Progenitor cell of endocrine pancreas (in vitro differentiated cells): ENCODE measurements around the gene DEFB119. TPM values are rescaled to one million over a fixed set of nuclear protein-coding genes. Genes with fewer than 3 reads are reported as not detected.
"Not testable (repeated sequence)": the region's sequence is repeated elsewhere in the genome, so short reads cannot be mapped to it uniquely, and the experiment has no call there.

Experiments used
- DNase-seq: peaks from one replicate; pipeline ENCODE4 v3.0.0; 2021; ENCODE audit warnings: low spot score; ENCODE audit not compliant: unreplicated experiment
- H3K27ac Mint-ChIP-seq: 2 replicates; pipeline ENCODE4 v1.8.0; 2021; ENCODE audit warnings: mild to moderate bottlenecking, moderate library complexity, mixed read lengths
- H3K27me3 Mint-ChIP-seq: 2 replicates; pipeline ENCODE4 v1.8.0; 2021; ENCODE audit warnings: mixed read lengths
- H3K36me3 Mint-ChIP-seq: 2 replicates; pipeline ENCODE4 v1.8.0; 2022; ENCODE audit warnings: mixed read lengths; ENCODE audit not compliant: insufficient read depth
- H3K4me1 Mint-ChIP-seq: 2 replicates; pipeline ENCODE4 v1.8.0; 2021; ENCODE audit warnings: low read depth, mixed read lengths
- H3K4me3 Mint-ChIP-seq: 2 replicates; pipeline ENCODE4 v1.8.0; 2021; ENCODE audit warnings: low read depth, mild to moderate bottlenecking, moderate library complexity, mixed read lengths
- H3K9me3 Mint-ChIP-seq: 2 replicates; pipeline ENCODE4 v1.8.0; 2021; ENCODE audit warnings: low read depth, mixed read lengths
- CTCF ChIP-seq: fragments of 200-600 bp; sonication (generic); IDR thresholded peaks from one replicate; pipeline ENCODE4 v1.5.0; 2021; ENCODE audit warnings: antibody characterized with exemption, mild to moderate bottlenecking; ENCODE audit not compliant: unreplicated experiment
- long read RNA-seq: library from polyadenylated mRNA; unstranded; transcript quantifications from one replicate; pipeline ENCODE4 v2.0.0, GENCODE V29; 2020
- total RNA-seq: library from RNA; stranded (reverse); gene quantifications from 2 replicates; pipeline ENCODE4 v1.2.1, GENCODE V29; 2021

Gene DEFB119
- total RNA-seq, result not detected in 2 replicates
- long read RNA-seq, result 0 reads

DNA sequence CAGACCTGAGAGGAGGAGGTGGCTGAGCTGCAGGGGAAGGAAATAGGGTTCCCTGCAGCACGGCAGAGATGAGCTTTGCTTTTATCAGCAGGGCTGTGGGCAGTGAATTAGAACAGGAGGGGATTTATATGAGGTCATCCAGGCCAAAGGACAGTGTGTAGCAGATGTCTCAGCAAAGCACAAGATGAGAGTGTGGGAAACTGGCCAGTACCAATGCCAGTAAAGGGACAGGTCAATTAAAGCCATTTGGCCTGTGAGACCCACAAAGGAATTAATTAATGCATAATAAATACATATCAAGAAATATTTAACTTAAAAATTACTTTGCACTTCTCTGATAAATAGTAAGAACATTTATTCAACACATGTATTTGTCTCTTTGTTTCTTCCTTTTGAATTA lies at the start of gene DEFB119:
Gene DEFB119, minus strand, starts transcription at position 101 of the 400 bp plus-strand sequence. CDS start 107 bp downstream, outside the sequence.
- H3K4me1 Mint-ChIP-seq, result no peaks in the 10 kb centered on the region
- DNase-seq, result no peak
- H3K4me3 Mint-ChIP-seq, result no peak within 1 kb of the TSS
- peaks cover 7% of the 10 kb centered on the region for H3K36me3 Mint-ChIP-seq
- TF ChIP-seq CTCF, result no peak
- H3K27me3 Mint-ChIP-seq, result no peaks in the 10 kb centered on the region
- H3K9me3 Mint-ChIP-seq, result peaks cover 70% of the 10 kb centered on the region
- H3K27ac Mint-ChIP-seq, result no peak within 1 kb of the TSS

DNA sequence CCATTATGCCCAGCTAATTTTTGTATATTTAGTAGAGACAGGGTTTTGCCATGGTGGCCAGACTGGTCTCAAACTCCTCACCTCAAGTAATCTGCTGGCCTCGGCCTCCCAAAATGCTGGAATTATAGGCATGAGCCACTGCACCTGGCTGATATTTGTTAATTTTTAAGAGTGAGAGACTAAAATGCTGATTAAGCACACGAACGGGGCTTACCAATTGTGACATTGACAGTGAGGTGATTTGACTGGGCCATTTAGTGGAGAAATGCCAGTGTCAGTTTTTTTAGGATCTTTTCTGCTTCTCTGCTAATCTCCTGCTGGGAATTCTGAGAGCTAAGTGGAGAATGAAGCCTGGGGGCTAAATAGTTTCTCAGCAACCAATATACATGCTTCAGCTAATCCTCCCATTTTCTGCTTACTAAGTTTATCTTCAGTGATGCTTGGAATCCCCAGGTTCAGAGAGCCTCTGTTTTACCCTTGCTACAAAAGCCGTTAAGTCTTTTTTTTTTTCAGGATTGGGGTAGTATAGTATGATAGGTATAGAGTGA lies 40.3 kb upstream of the DEFB119 start:
- Mint-ChIP-seq H3K36me3 (peaks cover 3% of the 10 kb centered on the region), H3K4me3 (no peak overlapping the region), H3K27me3 (no peaks in the 10 kb centered on the region), H3K9me3 (peaks cover 48% of the 10 kb centered on the region), H3K4me1 (no peaks in the 10 kb centered on the region), H3K27ac (no peak overlapping the region)
- DNase-seq, result no peak
- no peak for TF ChIP-seq CTCF

GRCh38 chr20:31427576-31427975 lies 37.2 kb upstream of the DEFB119 start:
- H3K4me1 Mint-ChIP-seq, H3K27me3 Mint-ChIP-seq, H3K27ac Mint-ChIP-seq, H3K4me3 Mint-ChIP-seq, DNase-seq, H3K36me3 Mint-ChIP-seq: not testable (repeated sequence)
- H3K9me3 Mint-ChIP-seq, result peaks cover 56% of the 10 kb centered on the region

DNA sequence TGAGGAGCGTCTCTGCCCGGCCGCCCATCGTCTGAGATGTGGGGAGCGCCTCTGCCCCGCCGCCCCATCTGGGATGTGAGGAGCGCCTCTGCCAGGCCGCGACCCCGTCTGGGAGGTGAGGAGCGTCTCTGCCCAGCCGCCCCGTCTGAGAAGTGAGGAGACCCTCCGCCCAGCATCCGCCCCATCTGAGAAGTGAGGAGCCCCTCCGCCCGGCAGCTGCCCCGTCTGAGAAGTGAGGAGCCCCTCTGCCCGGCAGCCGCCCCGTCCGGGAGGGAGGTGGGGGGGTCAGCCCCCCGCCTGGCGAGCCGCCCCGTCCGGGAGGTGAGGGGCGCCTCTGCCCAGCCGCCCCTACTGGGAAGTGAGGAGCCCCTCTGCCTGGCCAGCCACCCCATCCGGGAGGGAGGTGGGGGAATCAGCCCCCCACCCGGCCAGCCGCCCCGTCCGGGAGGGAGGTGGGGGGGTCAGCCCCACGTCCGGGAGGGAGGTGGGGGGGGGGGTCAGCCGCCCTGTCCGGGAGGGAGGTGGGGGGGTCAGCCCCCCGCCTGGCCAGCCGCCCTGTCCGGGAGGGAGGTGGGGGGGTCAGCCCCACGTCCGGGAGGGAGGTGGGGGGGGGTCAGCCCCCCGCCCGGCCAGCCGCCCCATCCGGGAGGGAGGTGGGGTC lies 36.6 kb upstream of the DEFB119 start:
- not testable (repeated sequence) for H3K27ac Mint-ChIP-seq, H3K36me3 Mint-ChIP-seq, H3K27me3 Mint-ChIP-seq, H3K4me3 Mint-ChIP-seq, DNase-seq, H3K4me1 Mint-ChIP-seq
- peaks cover 54% of the 10 kb centered on the region for H3K9me3 Mint-ChIP-seq

GRCh38 chr20:31425797-31426196 lies 35.4 kb upstream of the DEFB119 start:
- DNase-seq, result no peak
- no peak for TF ChIP-seq CTCF
- Mint-ChIP-seq H3K27me3 (no peaks in the 10 kb centered on the region), H3K4me1 (no peaks in the 10 kb centered on the region), H3K9me3 (peaks cover 57% of the 10 kb centered on the region), H3K36me3 (no peaks in the 10 kb centered on the region), H3K27ac (no peak overlapping the region), H3K4me3 (no peak overlapping the region)

GRCh38 chr20:31418307-31418706 lies 27.9 kb upstream of the DEFB119 start:
- no peaks in the 10 kb centered on the region for H3K27me3 Mint-ChIP-seq
- H3K4me3 Mint-ChIP-seq, result no peak overlapping the region
- no peak for TF ChIP-seq CTCF
- H3K4me1 Mint-ChIP-seq, result no peaks in the 10 kb centered on the region
- H3K36me3 Mint-ChIP-seq, result peaks cover 8% of the 10 kb centered on the region
- H3K9me3 Mint-ChIP-seq, result peaks cover 74% of the 10 kb centered on the region
- H3K27ac Mint-ChIP-seq, result no peak overlapping the region
- DNase-seq, result no peak
